ENCODE data around the gene SLC6A18. TPM values are rescaled to one million over a fixed set of nuclear protein-coding genes. Genes with fewer than 3 reads are reported as not detected.

The SLC6A18 gene
- total and polyA plus RNA-seq, 2 donors (not counting 1 experiment from before 2014, with no cell fraction given): not detected

DNA sequence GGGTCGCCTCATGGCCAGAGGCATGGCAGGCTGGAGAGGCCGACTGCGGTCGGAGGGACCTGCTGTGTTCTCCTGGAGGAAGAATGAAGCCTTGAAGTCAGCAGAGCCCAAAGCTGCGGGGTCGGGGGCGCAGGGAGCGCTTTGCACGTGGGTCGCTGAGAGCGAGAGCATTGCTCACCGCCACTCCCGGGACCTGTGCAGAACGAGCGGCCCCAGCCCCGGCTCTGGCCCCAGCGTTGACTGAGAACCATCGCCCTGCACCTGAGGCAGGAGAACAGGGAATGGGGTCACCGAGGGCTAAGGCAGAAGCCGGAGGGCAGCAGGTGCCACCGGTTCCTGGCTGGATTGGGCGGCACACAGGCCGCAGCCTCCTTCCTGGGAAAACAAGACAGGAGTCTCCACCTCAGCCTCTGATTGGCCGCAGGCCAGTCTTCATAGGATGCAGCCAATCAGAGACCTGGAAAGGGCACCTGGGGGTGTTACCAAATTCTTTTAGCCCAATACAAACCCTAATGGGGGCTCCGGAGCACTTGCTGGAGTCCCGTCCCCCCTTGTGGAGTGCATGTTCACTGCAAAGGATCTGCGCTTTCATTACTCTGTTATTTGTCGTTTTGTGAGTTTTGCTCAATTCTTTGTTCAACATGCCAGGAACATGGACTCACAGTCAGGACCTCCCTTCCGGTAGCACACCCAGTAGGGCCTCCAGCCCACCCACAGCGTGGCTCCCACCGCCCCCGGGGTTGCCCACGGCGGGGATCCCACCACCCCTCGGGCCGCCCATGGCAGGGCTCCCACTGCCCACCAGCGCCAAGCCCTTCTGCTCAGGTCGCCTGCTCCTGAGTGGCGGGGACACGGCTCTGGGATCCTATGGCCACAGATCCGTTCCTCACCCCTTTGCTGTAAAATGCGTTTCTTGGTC lies 48.4 kb upstream of the SLC6A18 start:
- no peak overlapping the region for H3K4me3 ChIP-seq (replicated peaks in 1 of 4; ENCODE audit: control extremely low read depth in 1 of 4, insufficient read depth in 1 of 4, low read depth in 3 of 4, low read length in 4 of 4)
- H3K27ac ChIP-seq (ENCODE audit: insufficient read depth, low read length): no peak overlapping the region
- no peaks in the 10 kb centered on the region for H3K79me2 ChIP-seq (ENCODE audit: control insufficient read depth, insufficient read depth, low read length)
- no peak overlapping the region for H3K9ac ChIP-seq (ENCODE audit: insufficient read depth, low read length)
- no peaks in the 10 kb centered on the region for H3K9me3 ChIP-seq (ENCODE audit: control insufficient read depth, insufficient read depth, low read depth, low read length)
- H3K4me2 ChIP-seq (ENCODE audit: extremely low read depth, insufficient read depth, low read length): no peak overlapping the region
- no peaks in the 10 kb centered on the region for H4K20me1 ChIP-seq (ENCODE audit: control insufficient read depth, extremely low read depth, insufficient read depth, low read length)
- H2AFZ ChIP-seq (ENCODE audit: low read length): no peak overlapping the region
- no peak for TF ChIP-seq EZH2 (IDR thresholded peaks at IDR 0.05; ENCODE audit: low read length, missing control alignments)
- TF ChIP-seq, protein P1, sequence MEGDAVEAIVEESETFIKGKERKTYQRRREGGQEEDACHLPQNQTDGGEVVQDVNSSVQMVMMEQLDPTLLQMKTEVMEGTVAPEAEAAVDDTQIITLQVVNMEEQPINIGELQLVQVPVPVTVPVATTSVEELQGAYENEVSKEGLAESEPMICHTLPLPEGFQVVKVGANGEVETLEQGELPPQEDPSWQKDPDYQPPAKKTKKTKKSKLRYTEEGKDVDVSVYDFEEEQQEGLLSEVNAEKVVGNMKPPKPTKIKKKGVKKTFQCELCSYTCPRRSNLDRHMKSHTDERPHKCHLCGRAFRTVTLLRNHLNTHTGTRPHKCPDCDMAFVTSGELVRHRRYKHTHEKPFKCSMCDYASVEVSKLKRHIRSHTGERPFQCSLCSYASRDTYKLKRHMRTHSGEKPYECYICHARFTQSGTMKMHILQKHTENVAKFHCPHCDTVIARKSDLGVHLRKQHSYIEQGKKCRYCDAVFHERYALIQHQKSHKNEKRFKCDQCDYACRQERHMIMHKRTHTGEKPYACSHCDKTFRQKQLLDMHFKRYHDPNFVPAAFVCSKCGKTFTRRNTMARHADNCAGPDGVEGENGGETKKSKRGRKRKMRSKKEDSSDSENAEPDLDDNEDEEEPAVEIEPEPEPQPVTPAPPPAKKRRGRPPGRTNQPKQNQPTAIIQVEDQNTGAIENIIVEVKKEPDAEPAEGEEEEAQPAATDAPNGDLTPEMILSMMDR (conservative IDR thresholded peaks at IDR 0.05 in 1 of 2, IDR thresholded peaks at IDR 0.05 in 1 of 2; ENCODE audit: low read depth in 1 of 2, low read length in 2 of 2): no peak
- no peaks in the 10 kb centered on the region for H3K27me3 ChIP-seq (ENCODE audit: control insufficient read depth, insufficient read depth, low read length)
- no peaks in the 10 kb centered on the region for H3K4me1 ChIP-seq (ENCODE audit: control insufficient read depth, extremely low read depth, insufficient read depth, low read length)
- no peaks in the 10 kb centered on the region for H3K36me3 ChIP-seq (ENCODE audit: control insufficient read depth, insufficient read depth, low read length)
- no peak for DNase-seq (ENCODE audit: low read depth in 2 of 2)

DNA sequence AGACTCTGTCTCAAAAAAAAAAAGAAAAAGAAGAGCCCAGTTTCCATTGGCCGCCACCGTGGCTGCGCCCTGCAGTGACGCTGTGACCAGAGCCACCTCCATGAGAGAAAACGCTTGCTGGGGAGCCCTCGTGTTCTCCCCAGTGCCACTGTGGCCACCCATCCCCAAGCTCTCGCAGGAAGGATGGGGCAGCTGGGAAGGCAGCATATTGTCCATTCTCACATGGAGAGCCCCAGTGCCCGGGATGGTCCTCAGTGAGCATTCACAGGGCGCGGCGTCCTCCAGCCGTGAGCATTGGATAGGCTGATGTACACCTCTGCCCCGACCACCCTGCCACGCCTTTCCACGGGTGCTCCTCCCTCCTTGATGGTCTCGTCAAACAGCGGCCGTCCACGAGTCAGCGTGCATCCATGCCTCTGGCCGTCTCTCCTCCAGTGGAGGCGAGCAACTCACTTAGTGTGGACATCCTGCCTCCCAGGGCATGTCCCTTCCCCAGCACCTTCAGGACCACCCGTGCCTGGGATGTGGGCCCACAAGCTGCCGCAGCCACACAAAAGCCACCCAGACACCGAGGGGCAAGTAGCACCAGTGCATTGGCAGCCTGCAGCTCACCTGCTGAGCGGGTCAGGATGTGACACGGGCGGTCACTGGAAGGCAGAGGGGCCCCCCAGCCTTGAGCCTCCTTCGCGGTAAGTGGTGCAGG lies 47.2 kb upstream of the SLC6A18 start:
- Histone ChIP-seq H3K4me1 (ENCODE audit: control insufficient read depth, extremely low read depth, insufficient read depth, low read length) (no peaks in the 10 kb centered on the region), H3K36me3 (ENCODE audit: control insufficient read depth, insufficient read depth, low read length) (no peaks in the 10 kb centered on the region), H2AFZ (ENCODE audit: low read length) (no peak overlapping the region), H3K27ac (ENCODE audit: insufficient read depth, low read length) (no peak overlapping the region), H3K4me3 (replicated peaks in 1 of 4; ENCODE audit: control extremely low read depth in 1 of 4, insufficient read depth in 1 of 4, low read depth in 3 of 4, low read length in 4 of 4) (no peak overlapping the region), H3K27me3 (ENCODE audit: control insufficient read depth, insufficient read depth, low read length) (no peaks in the 10 kb centered on the region), H3K4me2 (ENCODE audit: extremely low read depth, insufficient read depth, low read length) (no peak overlapping the region), H3K9ac (ENCODE audit: insufficient read depth, low read length) (no peak overlapping the region), H3K9me3 (ENCODE audit: control insufficient read depth, insufficient read depth, low read depth, low read length) (no peaks in the 10 kb centered on the region), H4K20me1 (ENCODE audit: control insufficient read depth, extremely low read depth, insufficient read depth, low read length) (no peaks in the 10 kb centered on the region), H3K79me2 (ENCODE audit: control insufficient read depth, insufficient read depth, low read length) (no peaks in the 10 kb centered on the region)
- TF ChIP-seq, protein P1 (conservative IDR thresholded peaks at IDR 0.05 in 1 of 2, IDR thresholded peaks at IDR 0.05 in 1 of 2; ENCODE audit: low read depth in 1 of 2, low read length in 2 of 2): no peak
- no peak for TF ChIP-seq EZH2 (IDR thresholded peaks at IDR 0.05; ENCODE audit: low read length, missing control alignments)
- no peak for DNase-seq (ENCODE audit: low read depth in 2 of 2)

All from fibroblast of lung (primary cell).